Measurements from ENCODE around the gene NR1H4. TPM values are rescaled to one million over a fixed set of nuclear protein-coding genes. Genes with fewer than 3 reads are reported as not detected.

The NR1H4 gene
- total and polyA plus RNA-seq, 2 of the 8 experiments (the other 6 are each of a cell fraction or from before 2014, with no cell fraction given), result not detected

GRCh38 chr12:100437038-100437841 is 36.4 kb upstream of the NR1H4 start (continued):
- TF ChIP-seq MAFK (IDR thresholded peaks at IDR 0.05; ENCODE audit: low read depth, low read length) (no peak), CTCF (IDR thresholded peaks at IDR 0.05; ENCODE audit: control extremely low read depth in 1 of 3, insufficient read depth in 1 of 3, low read depth in 1 of 3, low read length in 3 of 3) (no peak)

Data from H1 (cell line).